GM12873 (cell line): ENCODE measurements around the gene MRTFA.

Experiments
- CTCF ChIP-seq: IDR thresholded peaks from 2 replicates; pipeline ENCODE4 v1.5.1; 2012; ENCODE audit warnings: low read depth, mild to moderate bottlenecking, moderate library complexity, low read length, control low read depth; ENCODE audit not compliant: insufficient read depth; ENCODE audit errors: missing control alignments

The MRTFA gene

DNA sequence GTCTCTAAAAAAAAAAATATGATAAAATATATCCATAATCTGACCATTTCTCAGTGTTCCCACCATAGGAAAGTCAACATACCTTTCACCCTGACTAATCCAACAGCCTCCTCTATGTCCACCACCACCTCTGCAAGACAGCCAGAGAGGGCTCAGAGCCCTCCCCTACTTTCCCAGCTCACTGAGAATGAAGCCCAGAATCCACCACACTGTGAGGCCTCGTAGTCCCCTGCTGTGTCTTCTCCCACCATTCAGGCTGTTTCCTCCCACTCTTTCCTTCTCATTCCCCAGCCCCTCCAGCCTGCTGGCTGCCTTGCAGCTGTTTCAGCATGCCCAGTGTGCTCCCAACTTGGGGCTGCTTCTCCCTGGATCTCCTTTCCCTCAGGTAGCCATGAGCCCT, 239.1 kb downstream of the MRTFA start:
- TF ChIP-seq CTCF = no peak

GRCh38 chr22:40396882-40397281, 239.6 kb downstream of the MRTFA start:
- TF ChIP-seq CTCF = no peak

- TF ChIP-seq CTCF = no peak
These were observed 240.9 kb downstream of the MRTFA start for GRCh38 chr22:40395607-40396006.

GRCh38 chr22:40394607-40395006, 241.9 kb downstream of the MRTFA start:
- no peak for TF ChIP-seq CTCF

DNA sequence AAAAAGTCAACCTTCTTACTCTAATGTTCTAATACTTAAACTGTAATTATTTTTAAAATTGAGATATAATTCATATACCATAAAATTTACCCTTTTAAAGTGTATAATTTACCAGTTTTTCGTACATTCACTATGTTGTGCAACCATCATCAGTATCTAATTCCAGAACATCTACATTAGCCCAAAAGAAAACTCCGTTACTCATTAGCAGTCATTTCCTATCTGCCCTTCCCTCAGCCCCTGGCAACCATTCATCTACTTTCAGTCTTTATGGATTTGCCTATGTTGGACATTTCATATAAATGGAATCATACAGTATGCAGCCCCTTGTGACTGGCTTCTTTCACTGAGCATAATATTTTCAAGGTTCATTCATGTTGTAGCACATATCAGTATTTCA, 243.9 kb downstream of the MRTFA start:
- TF ChIP-seq CTCF = no peak

GRCh38 chr22:40391417-40391816, 245.1 kb downstream of the MRTFA start:
- TF ChIP-seq CTCF = no peak

DNA sequence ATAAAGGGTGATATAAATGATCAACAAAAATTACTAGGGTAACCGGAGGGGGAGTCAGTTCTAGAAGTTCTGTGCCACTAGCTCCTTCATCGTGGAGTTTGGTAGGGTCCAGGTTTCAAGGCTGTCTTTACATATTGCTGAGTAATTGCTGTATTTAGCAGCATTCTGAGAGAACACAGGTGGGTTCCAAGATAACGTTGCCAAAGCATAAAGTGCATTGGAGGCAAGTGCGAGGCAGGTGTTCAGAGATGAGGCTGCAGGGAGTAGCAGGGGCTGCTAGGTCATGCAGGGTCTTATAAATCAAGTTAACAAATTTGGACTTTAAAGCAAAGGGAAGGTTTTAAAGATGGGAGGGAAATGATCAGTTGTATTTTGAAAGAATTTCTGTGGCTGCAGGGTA, 248.3 kb downstream of the MRTFA start:
- no peak for TF ChIP-seq CTCF
